GM19372 (cell line): Measurements from ENCODE around the gene NEDD4L.
"Not testable (repeated sequence)": the region's sequence is repeated elsewhere in the genome, so short reads cannot be mapped to it uniquely, and the experiment has no call there.

Experiments
- ATAC-seq: cut with Tn5 transposase; IDR thresholded peaks from one replicate; pipeline ENCODE4 v1.9.1; 2021; ENCODE audit warnings: mild to moderate bottlenecking, low read depth, moderate library complexity; ENCODE audit not compliant: unreplicated experiment

Gene NEDD4L

DNA sequence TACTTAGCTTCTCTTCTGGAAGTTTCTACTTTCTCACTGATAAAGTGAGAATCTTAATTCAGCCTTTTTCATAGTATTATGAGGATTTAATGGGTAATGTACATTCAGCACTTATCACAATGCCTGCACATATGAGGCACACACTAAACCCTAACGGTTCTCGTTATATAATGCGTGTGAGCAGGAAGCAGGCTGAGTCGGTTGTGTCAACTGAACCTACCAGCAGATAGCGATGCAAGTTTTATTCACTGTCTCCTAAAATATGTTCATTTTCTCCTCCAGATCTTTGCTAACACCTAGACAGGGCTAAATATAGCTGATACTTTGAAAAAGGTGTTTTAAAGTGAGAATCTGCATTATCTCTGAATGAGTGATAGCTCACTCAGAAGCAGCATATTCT is 383.3 kb downstream of the NEDD4L start:
- no peak for ATAC-seq

DNA sequence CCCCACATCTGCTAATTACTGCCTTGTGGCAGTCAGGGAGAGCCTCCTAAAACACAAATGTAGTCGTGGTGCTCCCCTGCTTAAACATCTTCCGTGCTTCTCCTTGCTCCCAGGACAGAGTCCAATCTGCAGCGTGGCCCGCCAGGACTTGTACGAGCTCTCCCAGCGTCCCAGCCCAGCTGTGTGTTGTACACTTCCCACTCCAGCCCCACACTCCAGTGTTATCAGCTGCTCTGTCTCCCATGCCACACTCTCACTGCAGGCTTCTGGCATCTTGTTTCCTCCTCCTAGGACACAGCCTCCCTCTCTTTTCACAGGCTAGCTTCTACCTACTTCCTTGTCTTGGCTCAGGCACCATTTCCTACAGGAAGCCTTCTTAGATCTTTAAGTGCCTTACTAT is 385.4 kb downstream of the NEDD4L start:
- no peak for ATAC-seq

DNA sequence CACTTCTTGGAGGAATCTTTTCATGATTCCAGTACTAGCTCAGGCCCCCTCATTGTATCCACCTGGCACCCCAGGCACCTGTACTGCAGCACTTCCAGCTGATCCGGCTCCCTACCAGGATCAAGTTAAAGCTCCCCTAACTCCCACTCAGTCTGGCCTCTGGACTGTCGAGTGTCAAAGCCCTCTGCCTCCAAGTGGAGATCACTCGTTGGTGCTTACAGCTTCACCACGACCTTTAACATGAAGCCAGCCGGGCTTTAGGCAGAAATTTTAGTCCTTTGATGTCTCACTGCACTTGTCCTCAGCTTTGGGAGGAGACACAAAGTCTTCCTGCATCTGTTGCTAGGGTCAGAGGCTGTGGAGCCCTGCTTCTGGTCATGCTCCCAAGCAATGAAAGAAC is 387.2 kb downstream of the NEDD4L start:
- no peak for ATAC-seq

DNA sequence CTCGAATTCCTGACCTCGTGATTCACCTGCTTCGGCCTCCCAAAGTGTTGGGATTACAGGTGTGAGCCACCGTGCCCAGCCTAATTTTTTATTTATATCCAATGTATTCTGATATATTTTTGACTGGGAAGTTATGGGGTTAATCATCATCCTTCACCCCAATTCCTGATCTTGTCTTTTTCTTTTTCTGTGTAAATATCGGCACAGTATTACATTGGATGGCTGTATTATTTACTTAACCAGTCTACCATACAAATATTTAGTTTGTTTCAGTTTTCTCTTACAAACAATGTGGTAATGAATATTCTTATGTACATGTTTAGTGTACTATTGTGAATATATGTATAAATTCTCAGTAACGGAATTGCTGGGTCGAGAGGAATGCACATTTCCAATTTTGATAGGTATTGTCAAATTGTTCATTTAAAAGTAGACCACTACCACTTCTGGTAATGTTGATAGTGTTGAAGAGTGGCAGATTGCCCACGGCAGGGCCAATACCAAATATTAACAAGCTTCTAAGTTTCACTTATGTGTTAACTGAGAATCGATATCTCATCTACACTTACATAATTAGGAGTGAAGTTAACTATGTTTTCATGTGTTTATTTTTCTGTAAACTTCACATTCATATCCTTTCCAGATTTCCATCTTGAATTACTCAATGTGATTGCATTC is 388.2 kb downstream of the NEDD4L start:
- no peak for ATAC-seq

DNA sequence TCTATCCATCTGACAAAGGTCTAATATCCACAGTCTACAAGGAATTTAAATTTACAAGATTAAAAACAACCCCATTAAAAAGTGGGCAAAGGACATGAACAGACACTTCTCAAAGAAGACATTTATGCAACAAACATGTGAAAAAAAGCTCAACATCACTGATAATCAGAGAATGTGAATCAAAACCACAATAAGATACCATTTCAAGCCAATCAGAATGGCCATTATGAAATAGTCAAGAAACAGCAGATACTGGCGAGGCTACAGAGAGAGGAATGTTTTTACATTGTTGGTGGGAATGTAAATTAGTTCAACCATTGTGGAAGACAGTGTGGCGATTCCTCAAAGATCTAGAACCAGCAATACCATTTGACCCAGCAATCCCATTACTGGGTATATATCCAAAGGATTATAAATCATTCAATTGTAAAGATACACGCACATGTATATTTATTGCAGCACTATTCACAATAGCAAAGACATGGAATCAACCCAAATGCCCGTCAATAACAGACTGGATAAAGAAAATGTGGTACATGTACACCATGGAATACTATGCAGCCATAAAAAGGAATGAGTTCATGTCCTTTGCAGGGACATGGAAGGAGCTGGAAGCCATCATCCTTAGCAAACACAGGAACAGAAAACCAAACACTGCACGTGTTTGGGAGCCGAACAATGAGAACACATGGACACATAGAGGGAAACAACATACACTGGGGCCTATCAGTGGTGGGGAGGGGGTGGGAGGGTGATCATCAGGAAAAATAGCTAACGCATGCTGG is 391.4 kb downstream of the NEDD4L start:
- not testable (repeated sequence) for ATAC-seq

- peak; percentile 68 for ATAC-seq
These were observed 394.3 kb downstream of the NEDD4L start for GRCh38 chr18:58438161-58438957.

- ATAC-seq = peak; percentile 38
These were observed 394.9 kb downstream of the NEDD4L start for GRCh38 chr18:58438958-58439300.

GRCh38 chr18:58443671-58444070 is 399.6 kb downstream of the NEDD4L start:
- no peak for ATAC-seq

DNA sequence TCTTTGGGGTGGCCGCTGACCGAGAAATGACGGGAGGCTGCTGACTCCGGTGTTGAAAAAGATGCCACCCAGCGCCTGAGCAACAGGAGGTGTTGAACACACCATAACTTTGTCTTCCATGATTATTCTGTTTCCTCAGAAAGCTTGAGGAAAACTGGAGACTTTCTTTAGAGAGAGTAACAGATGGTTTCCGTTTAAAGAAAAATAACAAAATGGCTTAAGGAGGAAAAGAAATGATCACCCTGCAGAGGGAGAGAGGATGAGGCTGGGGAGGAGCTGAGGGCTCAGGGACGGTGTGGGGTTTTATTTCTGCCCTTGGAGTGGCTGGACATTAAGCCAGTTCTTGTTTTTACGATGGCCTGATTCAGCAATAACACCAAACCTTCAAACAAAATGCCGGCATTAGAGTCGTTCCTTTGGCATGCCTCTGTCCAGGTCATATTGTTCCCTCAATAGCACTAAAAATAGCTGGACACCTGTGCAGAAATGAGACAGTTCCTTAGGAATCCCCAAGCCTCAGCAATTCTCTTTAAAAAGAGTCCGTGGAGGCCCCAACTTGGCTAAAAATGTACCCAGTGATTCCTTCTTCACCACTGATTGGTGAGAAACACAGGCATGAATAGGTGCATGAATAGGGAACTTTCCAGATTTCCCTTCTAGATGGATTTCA is 402.5 kb downstream of the NEDD4L start:
- ATAC-seq = no peak

GRCh38 chr18:58447402-58448095 is 403.5 kb downstream of the NEDD4L start:
- no peak for ATAC-seq

- ATAC-seq = no peak
These were observed 405.4 kb downstream of the NEDD4L start for GRCh38 chr18:58449464-58449863.
